HFFc6 (cell line): ENCODE measurements around the gene MSMP. TPM values are rescaled to one million over a fixed set of nuclear protein-coding genes. Genes with fewer than 3 reads are reported as not detected.

Experiments
- DNase-seq: peaks from one replicate; pipeline ENCODE4 v3.0.0-alpha.2; 2018
- H3K27ac Mint-ChIP-seq: 2 replicates; pipeline ENCODE4 v1.8.0; 2020; ENCODE audit warnings: mild to moderate bottlenecking, mixed read lengths
- H3K27me3 Mint-ChIP-seq: 2 replicates; pipeline ENCODE4 v1.8.0; 2021; ENCODE audit warnings: mild to moderate bottlenecking, moderate library complexity, mixed read lengths; ENCODE audit not compliant: insufficient read depth
- H3K36me3 Mint-ChIP-seq: 2 replicates; pipeline ENCODE4 v1.8.0; 2021; ENCODE audit warnings: low read depth, mixed read lengths
- H3K4me1 Mint-ChIP-seq: 2 replicates; pipeline ENCODE4 v1.8.0; 2020; ENCODE audit warnings: low read depth, mixed read lengths
- H3K4me3 Mint-ChIP-seq: 2 replicates; pipeline ENCODE4 v1.8.0; 2020; ENCODE audit warnings: mild to moderate bottlenecking, moderate library complexity, mixed read lengths
- H3K9me3 Mint-ChIP-seq: 2 replicates; pipeline ENCODE4 v1.8.0; 2020; ENCODE audit warnings: mild to moderate bottlenecking, mixed read lengths
- total RNA-seq, 6 experiments: library from RNA; stranded (reverse); fragmentation: NEBNext Ultra II Directional; extraction: Animal tissue kit (Norgen Biotek cat#: 25700); gene quantifications; 2 replicates in 1 of 6; 3 replicates in 5 of 6; pipeline ENCODE4 v1.2.3, GENCODE V29; 2021
- TF ChIP-seq, protein P1 (sequence below): fragments of 200-600 bp; sonication (generic); IDR thresholded peaks from 2 replicates; pipeline ENCODE4 v1.5.0; 2021; ENCODE audit warnings: antibody characterized with exemption, mild to moderate bottlenecking

MSMP gene
- total RNA-seq, 6 experiments from 2014 or later = not detected

DNA sequence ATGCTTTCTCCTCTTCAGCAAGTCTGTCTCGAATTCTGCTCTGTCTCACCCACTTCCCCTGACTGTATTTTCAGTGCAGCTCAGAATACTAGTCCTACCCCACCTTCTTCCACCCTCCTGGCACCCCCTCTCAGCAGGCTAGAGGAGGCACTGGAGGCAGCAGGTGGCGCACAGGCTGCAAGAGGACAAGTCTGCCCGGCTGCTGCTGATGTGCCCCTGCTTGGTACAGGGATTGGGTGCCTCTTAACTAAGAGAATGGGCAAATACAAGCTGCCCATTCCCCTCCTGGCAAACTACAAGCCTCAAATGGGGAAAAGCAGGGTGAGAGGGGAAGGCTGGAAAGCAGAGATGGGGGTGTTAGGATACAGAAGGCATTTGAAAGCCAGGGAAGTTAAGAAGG lies 27.1 kb downstream of the MSMP start:
- H3K4me1 Mint-ChIP-seq = peaks cover 22% of the 10 kb centered on the region
- no peak overlapping the region for H3K27ac Mint-ChIP-seq
- peaks cover 50% of the 10 kb centered on the region for H3K36me3 Mint-ChIP-seq
- TF ChIP-seq, protein P1, sequence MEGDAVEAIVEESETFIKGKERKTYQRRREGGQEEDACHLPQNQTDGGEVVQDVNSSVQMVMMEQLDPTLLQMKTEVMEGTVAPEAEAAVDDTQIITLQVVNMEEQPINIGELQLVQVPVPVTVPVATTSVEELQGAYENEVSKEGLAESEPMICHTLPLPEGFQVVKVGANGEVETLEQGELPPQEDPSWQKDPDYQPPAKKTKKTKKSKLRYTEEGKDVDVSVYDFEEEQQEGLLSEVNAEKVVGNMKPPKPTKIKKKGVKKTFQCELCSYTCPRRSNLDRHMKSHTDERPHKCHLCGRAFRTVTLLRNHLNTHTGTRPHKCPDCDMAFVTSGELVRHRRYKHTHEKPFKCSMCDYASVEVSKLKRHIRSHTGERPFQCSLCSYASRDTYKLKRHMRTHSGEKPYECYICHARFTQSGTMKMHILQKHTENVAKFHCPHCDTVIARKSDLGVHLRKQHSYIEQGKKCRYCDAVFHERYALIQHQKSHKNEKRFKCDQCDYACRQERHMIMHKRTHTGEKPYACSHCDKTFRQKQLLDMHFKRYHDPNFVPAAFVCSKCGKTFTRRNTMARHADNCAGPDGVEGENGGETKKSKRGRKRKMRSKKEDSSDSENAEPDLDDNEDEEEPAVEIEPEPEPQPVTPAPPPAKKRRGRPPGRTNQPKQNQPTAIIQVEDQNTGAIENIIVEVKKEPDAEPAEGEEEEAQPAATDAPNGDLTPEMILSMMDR = peak; percentile 43; the same call in 1 of the 2 replicates
- DNase-seq = peak; percentile 63
- H3K4me3 Mint-ChIP-seq = no peak overlapping the region
- peaks cover 8% of the 10 kb centered on the region for H3K27me3 Mint-ChIP-seq
- H3K9me3 Mint-ChIP-seq = no peaks in the 10 kb centered on the region

DNA sequence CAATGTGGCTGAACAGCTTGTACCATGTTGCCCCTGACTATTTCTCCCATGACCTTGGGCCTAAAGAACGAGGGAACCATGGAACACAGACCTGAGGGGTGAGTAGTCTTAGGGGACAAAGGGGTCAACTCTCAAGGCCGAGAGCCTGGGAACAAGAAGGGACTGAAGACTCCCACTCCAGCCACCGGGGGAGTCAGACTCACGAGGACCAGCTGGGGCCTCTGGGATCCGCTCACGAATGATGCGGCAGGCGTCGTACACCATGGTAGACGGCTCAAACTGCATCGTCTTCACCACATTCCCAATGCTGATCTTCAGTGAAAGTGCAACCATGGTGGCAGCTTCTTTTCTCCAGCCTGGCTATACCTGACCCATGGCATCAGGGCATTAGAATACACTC lies 28.7 kb downstream of the MSMP start:
- peak overlapping the region; percentile 73; the same call in 1 of the 2 replicates for H3K27ac Mint-ChIP-seq
- peaks cover 28% of the 10 kb centered on the region for H3K4me1 Mint-ChIP-seq
- H3K9me3 Mint-ChIP-seq = no peaks in the 10 kb centered on the region
- peaks cover 45% of the 10 kb centered on the region for H3K36me3 Mint-ChIP-seq
- no peak overlapping the region for H3K4me3 Mint-ChIP-seq
- no peak for DNase-seq
- no peaks in the 10 kb centered on the region; the same call in 1 of the 2 replicates for H3K27me3 Mint-ChIP-seq
- TF ChIP-seq, protein P1 = no peak; the same call in 1 of the 2 replicates

DNA sequence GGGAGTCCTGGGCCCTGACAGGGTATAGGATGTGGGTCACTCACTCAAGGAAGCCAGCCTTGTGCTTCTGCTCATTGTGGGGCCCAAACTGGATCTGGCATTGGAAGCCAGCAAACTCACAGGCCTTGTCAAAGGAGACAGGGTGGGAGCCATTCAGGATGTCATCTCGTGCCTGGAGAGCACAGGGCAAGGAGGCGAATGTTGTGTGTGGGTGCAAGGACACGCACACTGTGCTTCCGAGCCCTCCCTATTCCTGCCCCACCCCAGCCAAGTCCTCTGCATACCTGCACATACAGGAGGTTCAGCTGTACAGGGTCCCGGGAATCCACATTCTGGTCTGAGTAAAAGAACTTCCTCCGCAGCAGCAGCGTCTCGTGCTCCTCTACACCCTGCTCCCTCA lies 30.2 kb downstream of the MSMP start:
- Mint-ChIP-seq H3K36me3 (peaks cover 53% of the 10 kb centered on the region), H3K4me3 (no peak overlapping the region), H3K9me3 (no peaks in the 10 kb centered on the region), H3K27ac (peak overlapping the region; percentile 20), H3K27me3 (peaks cover 2% of the 10 kb centered on the region), H3K4me1 (peaks cover 39% of the 10 kb centered on the region)
- TF ChIP-seq, protein P1 = no peak
- no peak for DNase-seq

DNA sequence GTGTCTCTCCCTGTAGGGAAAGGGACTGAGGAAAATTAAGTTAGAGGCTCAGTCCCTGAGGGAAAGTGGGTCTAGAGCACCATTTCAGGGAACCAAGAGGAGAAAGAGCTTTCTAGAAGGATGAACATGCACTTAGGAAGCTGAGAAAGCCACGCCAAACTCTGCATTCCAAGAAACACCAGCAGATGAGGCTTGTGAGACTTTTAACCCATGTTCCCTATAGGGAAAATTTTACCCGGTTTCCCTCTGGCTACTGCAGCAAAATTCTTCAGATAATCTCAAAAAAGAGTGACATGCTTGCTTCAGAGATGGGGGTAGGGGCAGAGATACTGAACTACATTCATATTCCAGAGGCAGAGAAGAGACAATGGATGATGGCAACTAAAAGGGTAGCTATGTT lies 30.6 kb downstream of the MSMP start:
- no peak for DNase-seq
- H3K4me3 Mint-ChIP-seq = no peak overlapping the region
- H3K9me3 Mint-ChIP-seq = no peaks in the 10 kb centered on the region
- peaks cover 39% of the 10 kb centered on the region for H3K4me1 Mint-ChIP-seq
- TF ChIP-seq, protein P1 = no peak
- H3K27ac Mint-ChIP-seq = peak overlapping the region; percentile 20; the same call in 1 of the 2 replicates
- peaks cover 2% of the 10 kb centered on the region for H3K27me3 Mint-ChIP-seq
- peaks cover 54% of the 10 kb centered on the region for H3K36me3 Mint-ChIP-seq

DNA sequence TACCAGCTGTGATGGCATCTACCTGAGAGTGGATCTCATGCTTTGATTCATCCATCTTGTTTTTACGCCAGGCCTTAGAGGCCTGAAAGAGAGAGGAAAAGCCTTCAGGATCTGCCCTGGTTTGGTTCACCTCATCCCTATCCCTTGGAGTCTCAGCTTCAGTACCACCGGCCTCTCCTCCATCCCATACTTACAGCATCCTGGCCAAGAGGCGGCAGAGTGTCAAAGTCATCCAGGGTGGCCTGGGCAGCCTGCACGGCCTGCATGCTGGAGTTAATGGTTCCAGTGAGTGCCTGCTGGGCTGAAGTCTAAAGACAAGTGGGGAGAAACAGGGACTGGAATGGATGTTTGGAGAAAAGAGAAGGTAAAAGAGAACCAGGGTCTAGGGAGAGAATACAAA lies 34.5 kb downstream of the MSMP start:
- Mint-ChIP-seq H3K4me1 (peaks cover 48% of the 10 kb centered on the region), H3K36me3 (peaks cover 78% of the 10 kb centered on the region), H3K9me3 (no peaks in the 10 kb centered on the region), H3K27me3 (peaks cover 2% of the 10 kb centered on the region), H3K4me3 (no peak overlapping the region), H3K27ac (peak overlapping the region; percentile 78)
- TF ChIP-seq, protein P1 = no peak
- no peak for DNase-seq
